Smooth muscle cell (in vitro differentiated cells): ENCODE measurements around the gene FAM222A. TPM values are rescaled to one million over a fixed set of nuclear protein-coding genes. Genes with fewer than 3 reads are reported as not detected.

Experiments used
- DNase-seq: peaks from one replicate; lab custom pipeline; 2025; ENCODE audit not compliant: unreplicated experiment; lab: John Stamatoyannopoulos, UW
- H2AFZ ChIP-seq: fragments of 200-600 bp; sonication (generic); 2 replicates; pipeline ENCODE4 v1.6.0; 2016; ENCODE audit warnings: antibody characterized with exemption, low read depth, mild to moderate bottlenecking
- H3F3A ChIP-seq: fragments of 200-600 bp; sonication (generic); 2 replicates; pipeline ENCODE4 v1.6.0; 2017; ENCODE audit warnings: antibody characterized with exemption, low read depth
- H3K27ac ChIP-seq: fragments of 200-600 bp; sonication (generic); 2 replicates; pipeline ENCODE4 v1.5.1; 2016; ENCODE audit warnings: low read depth, mild to moderate bottlenecking
- H3K27me3 ChIP-seq: fragments of 200-600 bp; sonication (generic); 2 replicates; pipeline ENCODE4 v1.6.1; 2016; ENCODE audit warnings: low read depth, mild to moderate bottlenecking
- H3K36me3 ChIP-seq: fragments of 200-600 bp; sonication (generic); 2 replicates; pipeline ENCODE4 v1.5.1; 2016; ENCODE audit warnings: low read depth
- H3K4me1 ChIP-seq: fragments of 200-600 bp; sonication (generic); 2 replicates; pipeline ENCODE4 v1.5.1; 2016; ENCODE audit warnings: low read depth
- H3K4me2 ChIP-seq: fragments of 200-600 bp; sonication (generic); 2 replicates; pipeline ENCODE4 v1.6.0; 2016; ENCODE audit warnings: mild to moderate bottlenecking
- H3K4me3 ChIP-seq: fragments of 200-600 bp; sonication (generic); 2 replicates; pipeline ENCODE4 v1.5.1; 2016; ENCODE audit warnings: mild to moderate bottlenecking
- H3K79me2 ChIP-seq: fragments of 200-600 bp; sonication (generic); 2 replicates; pipeline ENCODE4 v1.6.0; 2016; ENCODE audit warnings: low read depth, mild to moderate bottlenecking
- H3K9ac ChIP-seq: fragments of 200-600 bp; sonication (generic); 2 replicates; pipeline ENCODE4 v1.6.0; 2016; ENCODE audit warnings: low read depth
- H3K9me3 ChIP-seq: fragments of 200-600 bp; sonication (generic); replicated peaks from 2 replicates; pipeline ENCODE4 v1.5.1; 2016; ENCODE audit warnings: low read depth
- H4K20me1 ChIP-seq: fragments of 200-600 bp; sonication (generic); 2 replicates; pipeline ENCODE4 v1.6.0; 2016; ENCODE audit warnings: low read depth
- WGBS: methylation state at CpG from one replicate; pipeline ENCODE4 v1.1.7; 2016; ENCODE audit warnings: low lambda C conversion rate; 5-methylcytosine and 5-hydroxymethylcytosine counted together
- polyA plus RNA-seq: library from polyadenylated mRNA; unstranded; fragments of >200 nt; fragmentation: Nextera tagmentation; extraction: Ambion mirVana; gene quantifications from 2 replicates; pipeline ENCODE4 v1.2.1, GENCODE V29; 2016
- total RNA-seq: library from RNA; depleted of rRNA; stranded (reverse); fragments of >200 nt; gene quantifications from 2 replicates; pipeline ENCODE4 v1.2.3, GENCODE V29; 2014
- TF ChIP-seq, protein P1 (sequence below): fragments of 200-600 bp; sonication (generic); IDR thresholded peaks from 2 replicates; pipeline ENCODE4 v1.5.1; 2017; ENCODE audit warnings: borderline replicate concordance, mild to moderate bottlenecking, antibody characterized with exemption; ENCODE audit not compliant: insufficient read depth, poor library complexity, severe bottlenecking

FAM222A gene
- total and polyA plus RNA-seq, 2 experiments from 2014 or later: 0.85 to 1.7 TPM

DNA sequence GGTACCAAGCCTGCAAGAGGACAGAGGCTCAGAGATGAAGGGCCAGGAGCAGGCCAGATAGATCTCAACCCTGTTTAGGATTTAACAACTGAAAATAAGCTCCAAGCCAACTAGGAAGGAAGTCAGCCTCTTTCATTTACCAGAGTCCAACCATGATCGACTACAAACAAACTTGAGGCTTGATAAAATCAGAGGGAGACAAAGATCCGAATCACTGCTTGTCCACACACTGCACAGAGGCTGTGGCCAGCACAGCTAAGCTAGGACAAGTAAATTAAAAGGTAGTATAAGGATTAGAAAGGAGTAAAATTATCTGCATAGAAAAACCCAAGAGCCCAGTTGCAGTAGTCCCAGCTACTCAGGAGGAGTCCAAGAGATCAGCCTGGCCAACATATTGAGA lies 40.3 kb downstream of the FAM222A start:
- no peak for DNase-seq
- Histone ChIP-seq H3K36me3 (no peaks in the 10 kb centered on the region), H4K20me1 (no peaks in the 10 kb centered on the region), H3K4me2 (no peak overlapping the region), H3K27me3 (no peaks in the 10 kb centered on the region), H3K79me2 (no peaks in the 10 kb centered on the region), H3K9ac (no peak overlapping the region), H3K4me1 (no peaks in the 10 kb centered on the region), H3F3A (no peaks in the 10 kb centered on the region), H3K9me3 (peaks cover 3% of the 10 kb centered on the region), H2AFZ (no peak overlapping the region), H3K27ac (no peak overlapping the region), H3K4me3 (no peak overlapping the region)
- WGBS: 79% methylated on average over 2 of the region's 2 CpGs
- TF ChIP-seq, protein P1, sequence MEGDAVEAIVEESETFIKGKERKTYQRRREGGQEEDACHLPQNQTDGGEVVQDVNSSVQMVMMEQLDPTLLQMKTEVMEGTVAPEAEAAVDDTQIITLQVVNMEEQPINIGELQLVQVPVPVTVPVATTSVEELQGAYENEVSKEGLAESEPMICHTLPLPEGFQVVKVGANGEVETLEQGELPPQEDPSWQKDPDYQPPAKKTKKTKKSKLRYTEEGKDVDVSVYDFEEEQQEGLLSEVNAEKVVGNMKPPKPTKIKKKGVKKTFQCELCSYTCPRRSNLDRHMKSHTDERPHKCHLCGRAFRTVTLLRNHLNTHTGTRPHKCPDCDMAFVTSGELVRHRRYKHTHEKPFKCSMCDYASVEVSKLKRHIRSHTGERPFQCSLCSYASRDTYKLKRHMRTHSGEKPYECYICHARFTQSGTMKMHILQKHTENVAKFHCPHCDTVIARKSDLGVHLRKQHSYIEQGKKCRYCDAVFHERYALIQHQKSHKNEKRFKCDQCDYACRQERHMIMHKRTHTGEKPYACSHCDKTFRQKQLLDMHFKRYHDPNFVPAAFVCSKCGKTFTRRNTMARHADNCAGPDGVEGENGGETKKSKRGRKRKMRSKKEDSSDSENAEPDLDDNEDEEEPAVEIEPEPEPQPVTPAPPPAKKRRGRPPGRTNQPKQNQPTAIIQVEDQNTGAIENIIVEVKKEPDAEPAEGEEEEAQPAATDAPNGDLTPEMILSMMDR: no peak

DNA sequence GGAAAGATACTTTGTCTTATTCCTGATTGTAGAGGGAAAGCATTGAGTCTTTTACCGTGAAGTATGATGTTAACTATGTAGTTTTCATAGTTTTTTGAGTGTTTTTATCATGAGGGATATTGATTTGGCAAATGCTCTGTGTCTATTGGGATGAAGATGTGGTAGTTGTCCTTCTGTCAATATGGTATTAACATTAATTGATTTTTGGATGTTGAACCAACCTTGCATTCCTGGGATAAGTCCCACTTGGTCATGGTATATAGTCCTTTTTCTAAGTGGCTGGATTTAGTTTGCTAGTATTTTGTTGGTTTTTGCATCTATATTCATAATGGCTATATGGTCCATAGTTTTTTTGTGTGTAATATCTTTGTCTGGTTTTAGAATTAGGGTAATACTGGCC lies 42.8 kb downstream of the FAM222A start:
- no peaks in the 10 kb centered on the region for H4K20me1 ChIP-seq
- 100% methylated on average over 1 of the region's 1 CpG for WGBS

DNA sequence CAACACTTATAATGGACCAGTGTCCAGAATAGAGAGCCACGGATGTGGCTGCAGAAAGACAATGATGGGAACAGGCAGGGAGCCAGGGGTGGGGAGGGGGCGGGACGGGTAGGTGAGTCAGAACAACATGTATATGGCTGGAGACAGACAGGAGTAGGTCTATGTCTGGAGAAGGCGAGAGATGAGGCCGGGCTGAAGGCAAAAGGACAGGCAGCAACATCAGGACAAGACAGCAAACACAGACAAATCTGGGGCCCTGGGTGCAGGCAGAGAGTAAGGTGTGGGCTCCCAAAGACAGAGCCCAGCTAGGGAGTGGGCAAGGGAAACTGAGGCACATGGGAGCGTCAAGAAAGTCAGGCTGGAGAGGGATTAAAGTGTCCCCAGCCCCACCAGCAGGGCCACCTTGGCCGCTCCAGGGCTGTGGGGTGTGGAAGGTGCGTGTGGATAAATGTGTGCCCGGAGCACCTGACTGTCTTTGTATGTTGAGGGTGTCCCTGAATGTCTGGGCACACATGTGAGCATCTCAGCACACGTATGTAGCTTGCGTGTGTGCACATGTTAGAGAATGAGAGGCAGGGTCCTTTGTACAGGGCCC lies 44.1 kb downstream of the FAM222A start:
- Histone ChIP-seq H3F3A (no peaks in the 10 kb centered on the region), H3K79me2 (no peaks in the 10 kb centered on the region), H3K9ac (no peak overlapping the region), H3K36me3 (no peaks in the 10 kb centered on the region), H3K9me3 (no peaks in the 10 kb centered on the region), H3K27ac (no peak overlapping the region), H3K4me3 (no peak overlapping the region), H4K20me1 (no peaks in the 10 kb centered on the region), H3K27me3 (no peaks in the 10 kb centered on the region), H3K4me1 (no peaks in the 10 kb centered on the region), H2AFZ (no peak overlapping the region), H3K4me2 (no peak overlapping the region)
- TF ChIP-seq, protein P1: no peak
- WGBS: 93% methylated on average over 11 of the region's 11 CpGs
- no peak for DNase-seq

More for the DNA sequence above, 42.8 kb downstream of the FAM222A start:
- no peaks in the 10 kb centered on the region for H3K9me3 ChIP-seq
- H3K4me3 ChIP-seq: no peak overlapping the region
- H3K4me1 ChIP-seq: no peaks in the 10 kb centered on the region
- DNase-seq: no peak
- H2AFZ ChIP-seq: no peak overlapping the region
- no peak overlapping the region for H3K27ac ChIP-seq
- no peak overlapping the region for H3K4me2 ChIP-seq
- H3F3A ChIP-seq: no peaks in the 10 kb centered on the region
- H3K27me3 ChIP-seq: no peaks in the 10 kb centered on the region
- H3K9ac ChIP-seq: no peak overlapping the region
- no peaks in the 10 kb centered on the region for H3K36me3 ChIP-seq
- TF ChIP-seq, protein P1: no peak
- H3K79me2 ChIP-seq: no peaks in the 10 kb centered on the region
